DMS114 treated with DMSO at 0.1 percent for 48 hours (cell line): ENCODE measurements around the gene ITPRID1.
A peak's percentile ranks its signal among the peaks of the same experiment; 100 is the strongest.

ENCODE experiments used
- DNase-seq: peaks from one replicate; lab custom pipeline; 2025; ENCODE audit not compliant: unreplicated experiment; lab: John Stamatoyannopoulos, UW

Gene ITPRID1

DNA sequence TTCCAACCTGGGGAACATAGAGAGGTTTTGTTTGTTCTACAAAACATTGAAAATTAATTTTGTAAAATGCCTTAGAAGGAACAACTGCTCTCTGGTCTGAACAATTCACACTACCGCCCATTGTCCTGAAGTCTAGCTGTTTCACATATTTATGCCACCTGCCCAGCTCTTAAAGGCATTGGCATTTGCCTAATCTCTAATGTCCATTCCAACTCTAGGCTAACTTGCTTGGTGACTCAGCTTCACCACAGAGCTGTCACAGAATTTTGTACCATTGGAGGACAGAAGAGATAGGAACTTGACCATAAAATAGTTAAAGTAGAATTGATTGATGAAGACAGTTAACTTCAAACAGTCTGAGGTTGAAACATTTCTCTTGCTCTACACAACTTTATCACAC, 119.6 kb downstream of the ITPRID1 start:
- no peak for DNase-seq

- DNase-seq: peak; percentile 56
Observed at GRCh38 chr7:31633894-31634494, 120.1 kb downstream of the ITPRID1 start.

DNA sequence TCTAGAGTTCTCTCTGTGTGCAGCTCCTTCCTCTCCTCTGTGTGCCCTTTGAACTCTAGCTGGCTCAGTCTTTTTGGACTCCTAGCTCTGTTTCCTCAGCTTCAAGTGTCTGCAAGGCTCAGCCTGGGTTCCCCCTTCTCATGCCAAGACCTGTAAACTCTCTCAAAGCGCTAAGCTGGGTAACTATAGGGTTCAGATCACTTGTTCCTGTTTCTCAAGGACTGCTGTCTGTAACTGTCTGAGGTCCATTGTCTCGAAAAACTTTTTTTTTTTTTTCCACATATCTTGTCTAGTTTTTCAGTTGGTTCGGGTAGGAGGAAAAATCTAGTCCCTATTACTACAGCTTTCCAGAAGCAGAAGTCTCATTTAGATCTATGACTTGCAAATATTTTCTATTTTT, 126.5 kb downstream of the ITPRID1 start:
- no peak for DNase-seq

DNA sequence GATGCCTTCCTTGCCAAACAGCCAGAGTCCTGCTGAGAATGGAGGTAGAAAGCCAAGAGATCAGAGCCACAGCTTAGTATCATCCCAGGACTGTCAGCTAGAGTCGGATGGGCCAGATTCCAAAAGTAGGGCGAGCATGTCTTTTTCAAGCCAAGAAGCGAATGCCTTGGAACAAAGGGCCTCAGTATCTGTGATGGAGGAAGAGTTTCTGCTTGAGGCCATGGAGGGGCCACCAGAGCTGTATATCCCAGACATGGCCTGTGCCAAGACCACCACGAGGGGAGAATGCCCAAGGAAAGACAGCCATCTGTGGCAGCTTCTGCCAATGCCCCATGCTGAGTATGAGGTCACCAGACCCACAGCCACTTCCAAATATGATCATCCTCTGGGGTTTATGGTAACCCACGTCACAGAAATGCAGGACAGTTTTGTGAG, 128.8 kb downstream of the ITPRID1 start:
- DNase-seq: no peak

DNA sequence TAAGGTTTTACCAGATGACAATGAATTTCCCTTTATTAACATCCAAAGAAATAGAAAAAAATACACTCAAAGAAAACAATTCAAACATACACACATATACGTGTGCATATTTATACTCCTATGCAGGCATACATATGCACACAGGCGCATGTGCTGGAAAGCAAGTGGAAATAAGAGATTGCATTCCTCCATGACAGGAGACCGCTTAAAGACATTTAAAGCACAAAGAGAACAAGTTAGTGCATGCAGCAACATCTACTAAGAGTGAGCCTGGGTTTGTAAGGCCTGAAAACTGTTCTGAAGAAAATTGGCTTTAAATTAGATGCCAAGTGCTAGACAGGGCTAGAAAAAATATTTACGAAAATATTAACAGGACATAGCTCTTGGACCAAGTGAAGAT, 133.1 kb downstream of the ITPRID1 start:
- no peak for DNase-seq

DNA sequence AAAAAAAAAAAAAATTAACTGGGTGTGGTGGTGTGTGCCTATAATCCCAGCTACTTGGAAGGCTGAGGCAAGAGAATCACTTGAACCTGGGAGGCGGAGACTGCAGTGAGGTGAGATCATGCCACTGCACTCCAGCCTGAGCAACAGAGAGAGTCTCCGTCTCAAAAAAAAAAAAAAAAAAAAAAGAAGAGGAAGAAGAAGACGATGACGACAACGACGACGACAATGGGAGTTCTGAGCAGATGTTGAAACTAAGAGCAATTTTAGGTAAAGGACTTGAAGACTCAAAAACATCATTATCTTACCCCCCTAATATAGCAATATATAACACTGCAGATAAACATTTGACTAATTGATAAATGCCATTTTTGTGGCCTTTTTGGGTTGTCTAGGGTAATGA, 133.6 kb downstream of the ITPRID1 start:
- DNase-seq: no peak

- peak; percentile 5 for DNase-seq
Observed at GRCh38 chr7:31648288-31648687, 134.4 kb downstream of the ITPRID1 start.

- no peak for DNase-seq
Observed at GRCh38 chr7:31648880-31649279, 135.0 kb downstream of the ITPRID1 start.

- no peak for DNase-seq
Observed at GRCh38 chr7:31651234-31652062, 137.6 kb downstream of the ITPRID1 start.

DNA sequence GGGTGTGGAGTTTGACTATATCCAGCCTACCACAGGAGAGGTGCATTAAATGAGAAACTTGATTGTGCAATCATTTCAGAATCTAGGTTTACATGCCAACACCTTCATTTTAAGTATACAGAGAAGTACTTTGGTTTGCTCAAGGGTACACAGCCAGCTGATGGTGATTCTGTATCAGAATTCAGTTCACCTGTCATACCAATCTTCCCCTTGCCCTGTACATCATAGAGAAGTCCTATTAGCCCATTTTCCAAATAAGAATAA, 138.1 kb downstream of the ITPRID1 start:
- no peak for DNase-seq

GRCh38 chr7:31663072-31663471, 149.2 kb downstream of the ITPRID1 start:
- peak; percentile 28 for DNase-seq

DNA sequence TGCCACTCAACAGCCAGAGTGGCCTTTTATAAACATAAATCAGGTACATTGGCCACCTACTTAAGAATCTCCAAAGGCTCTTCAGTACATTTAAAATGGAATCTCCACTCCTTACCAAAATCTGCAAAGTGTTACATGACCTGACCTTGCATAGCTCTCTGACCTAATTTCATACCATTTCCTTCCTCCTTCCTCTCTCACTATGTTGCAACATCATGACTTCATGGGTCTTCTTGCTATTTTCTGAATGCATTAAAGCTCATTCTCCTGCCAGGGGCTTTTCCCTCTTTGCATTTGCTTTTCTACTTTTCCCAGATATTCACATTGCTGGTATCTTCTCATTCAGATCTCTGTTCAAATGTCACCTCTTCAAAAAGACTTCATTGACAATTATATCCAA, 151.0 kb downstream of the ITPRID1 start:
- DNase-seq: no peak

DNA sequence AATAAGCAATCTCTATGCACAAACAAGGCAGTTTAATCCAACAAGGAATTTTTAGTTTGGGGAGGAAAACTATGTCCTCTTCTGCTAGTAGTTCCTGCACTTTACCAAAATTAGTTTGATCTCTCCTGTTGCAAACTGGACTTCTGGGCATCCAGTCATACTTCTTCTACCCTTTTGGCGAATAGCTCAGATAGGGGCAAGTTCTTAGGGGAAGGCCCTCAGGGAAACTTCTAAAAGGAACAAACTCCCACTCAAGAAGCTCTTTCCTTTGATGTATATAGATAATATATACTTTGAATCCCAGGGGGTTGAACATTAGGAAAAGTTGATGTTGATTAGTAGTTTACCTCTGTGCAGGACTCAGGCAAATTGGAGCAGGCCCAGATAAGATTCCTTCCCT, 151.7 kb downstream of the ITPRID1 start:
- no peak for DNase-seq

DNA sequence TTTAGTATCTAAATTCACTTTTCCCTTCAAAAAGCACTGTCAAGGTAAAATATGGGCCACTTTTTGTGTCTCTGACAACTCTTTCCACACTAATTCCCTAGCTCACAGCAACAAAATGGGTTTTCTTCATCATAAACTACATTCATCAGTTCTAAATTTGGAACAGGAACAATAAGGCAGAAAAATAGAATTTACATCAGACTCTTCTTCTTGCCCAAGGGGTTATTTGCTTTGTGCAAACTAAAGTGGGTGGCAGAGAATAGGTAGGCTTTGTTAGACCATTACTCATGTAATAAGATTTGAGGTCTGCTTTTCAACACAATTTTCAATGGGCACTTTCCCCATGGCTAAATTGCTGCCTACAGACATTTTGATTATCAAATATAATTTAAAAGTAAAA, 155.6 kb downstream of the ITPRID1 start:
- DNase-seq: no peak

DNA sequence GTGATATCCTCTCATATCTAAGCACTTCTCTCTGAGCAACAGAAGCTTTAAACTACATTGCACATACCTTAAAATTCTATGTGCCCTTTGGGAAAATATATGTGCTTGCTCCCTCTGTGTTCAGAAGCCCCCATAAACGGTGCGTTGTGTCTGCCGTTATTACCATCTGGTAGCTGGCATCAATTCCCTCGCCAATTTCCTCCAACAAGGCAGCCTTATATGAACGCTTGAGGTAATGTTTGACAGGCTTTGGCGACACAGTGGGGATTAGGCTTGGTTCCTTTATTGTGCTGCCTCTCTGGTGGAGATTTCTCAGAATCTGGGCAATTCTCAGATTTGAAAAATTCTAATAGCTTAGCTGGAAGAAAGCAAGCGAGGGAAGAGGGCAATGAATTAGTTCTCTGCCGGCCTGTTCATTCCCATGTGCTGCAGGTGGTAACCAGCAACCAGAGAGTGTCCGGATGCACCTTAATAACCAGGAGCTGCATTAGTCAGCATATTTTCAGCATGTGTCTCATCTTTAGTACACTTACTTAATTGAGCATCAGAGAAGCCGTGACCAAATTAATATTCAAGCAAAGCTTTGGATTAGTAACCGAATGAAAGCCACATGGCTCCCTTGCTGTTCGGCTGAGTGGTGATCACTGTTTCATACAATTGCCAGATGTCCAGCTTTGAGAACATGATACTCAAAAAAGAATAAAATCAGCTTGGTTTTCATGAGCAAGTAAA, 165.8 kb downstream of the ITPRID1 start:
- no peak for DNase-seq

- no peak for DNase-seq
Observed at GRCh38 chr7:31683445-31684225, 169.7 kb downstream of the ITPRID1 start.

DNA sequence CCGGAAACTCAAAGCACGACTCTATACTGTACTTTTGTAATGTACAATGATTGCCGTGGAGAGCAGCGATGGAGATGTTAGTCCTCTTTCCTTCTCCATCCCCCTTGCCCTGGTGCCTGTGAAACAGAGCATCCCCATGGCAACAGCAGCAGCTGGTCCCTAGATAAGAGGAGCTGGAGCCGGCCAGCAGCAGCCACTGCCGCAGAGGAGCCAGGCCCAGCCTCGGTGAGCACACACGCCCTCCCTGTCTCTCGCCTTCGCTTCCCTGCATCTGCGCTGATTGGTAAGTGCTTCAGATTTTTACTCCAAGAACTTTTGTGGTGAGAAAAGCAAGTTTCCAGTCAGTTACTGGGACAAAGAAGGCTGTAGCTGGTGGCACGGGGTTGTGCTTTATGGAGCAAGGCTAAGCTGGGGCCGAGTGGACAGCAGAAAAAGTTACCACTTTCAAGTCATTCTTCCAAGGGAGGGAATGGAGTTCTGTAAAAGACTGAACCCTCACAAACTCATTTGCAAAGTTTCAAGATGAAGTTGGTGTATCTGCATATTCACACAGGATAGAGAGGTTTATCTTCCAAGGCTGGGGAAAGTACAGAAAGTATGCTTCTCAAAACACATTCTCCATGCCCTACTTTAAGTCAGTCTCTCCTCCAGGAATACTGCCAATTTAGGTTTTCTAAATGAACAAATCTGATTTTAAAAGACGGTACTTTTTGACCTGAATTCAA, 173.3 kb downstream of the ITPRID1 start, which contains the start of gene PPP1R17:
PPP1R17 (plus strand) TSS at position 192 of the 725 bp plus-strand sequence. CDS start 5,227 bp downstream, outside the sequence.
- DNase-seq: no peak

DNA sequence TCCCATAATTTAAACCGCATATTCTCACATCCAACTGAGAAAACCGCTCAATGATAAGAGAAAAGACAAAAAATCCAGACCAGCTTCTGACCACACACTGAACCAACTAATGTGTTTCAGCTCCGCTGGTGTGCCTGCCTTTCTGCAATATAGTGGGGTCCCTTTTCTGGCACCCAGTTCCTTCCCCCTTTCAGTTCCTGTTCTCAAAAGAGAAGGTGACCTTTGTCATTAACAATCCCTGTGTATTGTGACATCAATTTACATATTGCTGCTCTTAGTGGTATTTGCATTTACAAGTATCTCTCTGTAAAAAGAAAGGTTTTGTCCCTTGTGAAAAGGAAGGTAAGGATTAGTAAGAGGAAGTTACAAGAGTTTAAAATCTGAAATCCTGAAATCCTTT, 174.5 kb downstream of the ITPRID1 start:
- no peak for DNase-seq

DNA sequence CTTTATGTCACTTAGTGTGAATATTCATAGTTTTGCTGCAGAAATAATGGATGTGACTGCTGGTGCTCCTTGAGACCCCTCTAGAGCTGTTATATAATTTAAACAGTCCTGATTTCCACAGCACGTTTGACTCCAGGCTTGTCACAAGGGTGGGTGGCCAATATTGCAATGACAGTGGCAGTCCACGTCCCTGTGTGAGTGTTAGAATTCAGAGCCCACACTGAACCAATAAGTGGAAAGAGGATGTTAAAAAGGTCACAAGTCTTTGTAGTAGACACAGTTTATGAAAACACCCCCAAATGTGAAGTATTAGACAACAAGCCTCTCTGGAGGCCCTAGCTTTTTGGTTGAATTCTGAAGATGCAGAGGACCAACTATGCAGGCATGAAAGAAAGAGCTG, 175.1 kb downstream of the ITPRID1 start:
- no peak for DNase-seq

DNA sequence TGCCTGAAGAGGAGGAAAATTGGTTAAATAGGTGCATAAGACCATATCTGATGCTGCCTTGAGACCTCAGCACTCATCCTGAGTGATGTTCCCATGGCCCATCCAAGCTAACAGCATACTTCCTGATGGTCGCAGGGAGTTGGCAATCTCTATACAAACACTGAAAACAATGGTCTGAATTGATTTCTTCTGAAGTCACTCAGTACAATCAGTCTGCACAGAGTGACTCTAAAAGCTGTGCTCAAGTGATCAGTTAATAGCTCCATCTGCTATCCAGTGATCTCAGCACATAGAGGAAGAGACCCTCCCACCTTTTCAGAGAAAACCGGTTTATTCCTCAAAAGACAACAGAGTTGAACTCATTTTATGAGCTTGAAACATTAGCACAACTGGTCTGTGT, 177.0 kb downstream of the ITPRID1 start:
- no peak for DNase-seq

- DNase-seq: no peak
Observed at GRCh38 chr7:31692451-31692850, 178.6 kb downstream of the ITPRID1 start.
